HUDEP-2 (cell line): Measurements from ENCODE around the gene IL6R.
"Not testable (repeated sequence)": the region's sequence is repeated elsewhere in the genome, so short reads cannot be mapped to it uniquely, and the experiment has no call there.

Experiments used
- DNase-seq, 76 experiments: peaks; one replicate each; lab custom pipeline; 2025; ENCODE audit not compliant: unreplicated experiment in 76 of 76; lab: John Stamatoyannopoulos, UW

Gene IL6R

GRCh38 chr1:154404984-154405746, at the start of gene IL6R:
Gene IL6R (plus strand): TSS chr1:154405343. CDS start chr1:154405630, 287 bp downstream.
- peak in 45 of 76 experiments; percentile 10 to 50 (median 28) for DNase-seq

- DNase-seq: no peak
Observed at GRCh38 chr1:154358519-154358918, 46.6 kb upstream of the IL6R start.

- no peak for DNase-seq
Observed at GRCh38 chr1:154360288-154360687, 44.9 kb upstream of the IL6R start.

GRCh38 chr1:154360881-154361280, 44.3 kb upstream of the IL6R start:
- DNase-seq: not testable (repeated sequence)

- no peak for DNase-seq
Observed at GRCh38 chr1:154361357-154361756, 43.8 kb upstream of the IL6R start.

- DNase-seq: peak in 64 of 76 experiments; percentile 6 to 78 (median 48)
Observed at GRCh38 chr1:154371436-154371835, 33.7 kb upstream of the IL6R start.

- not testable (repeated sequence) for DNase-seq
Observed at GRCh38 chr1:154373777-154374357, 31.3 kb upstream of the IL6R start.

GRCh38 chr1:154379301-154379700, 25.8 kb upstream of the IL6R start:
- DNase-seq: no peak

- peak in 73 of 76 experiments; percentile 11 to 89 (median 67) for DNase-seq
Observed at GRCh38 chr1:154384650-154385489, 20.3 kb upstream of the IL6R start.

- DNase-seq: peak in 72 of 76 experiments; percentile 4 to 82 (median 55)
Observed at GRCh38 chr1:154386643-154387352, 18.3 kb upstream of the IL6R start.

GRCh38 chr1:154391086-154391770, 13.9 kb upstream of the IL6R start:
- no peak for DNase-seq

GRCh38 chr1:154398141-154398540, 7.0 kb upstream of the IL6R start:
- no peak for DNase-seq

- no peak for DNase-seq
Observed at GRCh38 chr1:154398678-154399077, 6.5 kb upstream of the IL6R start.

- no peak for DNase-seq
Observed at GRCh38 chr1:154400381-154400801, 4.8 kb upstream of the IL6R start.

GRCh38 chr1:154402409-154402921, 2.7 kb upstream of the IL6R start:
- DNase-seq: no peak

- DNase-seq: no peak
Observed at GRCh38 chr1:154403261-154403943, 1.7 kb upstream of the IL6R start.

GRCh38 chr1:154403983-154404382, 1.2 kb upstream of the IL6R start:
- DNase-seq: no peak

- no peak for DNase-seq
Observed at GRCh38 chr1:154404511-154404931, 622 bp upstream of the IL6R start.
